Endothelial cell (in vitro differentiated cells): Measurements from ENCODE around the gene GPR132. TPM values are rescaled to one million over a fixed set of nuclear protein-coding genes. Genes with fewer than 3 reads are reported as not detected.

ENCODE experiments used
- DNase-seq: peaks from one replicate; pipeline ENCODE4 v3.0.0; 2021; ENCODE audit warnings: low spot score
- H3K27ac Mint-ChIP-seq: one replicate; pipeline ENCODE4 v1.8.0; 2021; ENCODE audit warnings: mixed read lengths, inconsistent platforms; ENCODE audit not compliant: unreplicated experiment
- H3K27me3 Mint-ChIP-seq: one replicate; pipeline ENCODE4 v1.8.0; 2021; ENCODE audit warnings: mild to moderate bottlenecking, moderate library complexity, mixed read lengths, inconsistent platforms; ENCODE audit not compliant: unreplicated experiment
- H3K36me3 Mint-ChIP-seq: one replicate; pipeline ENCODE4 v1.8.0; 2021; ENCODE audit warnings: mild to moderate bottlenecking, low read depth, mixed read lengths, inconsistent platforms; ENCODE audit not compliant: unreplicated experiment
- H3K4me1 Mint-ChIP-seq: one replicate; pipeline ENCODE4 v1.8.0; 2021; ENCODE audit warnings: mild to moderate bottlenecking, mixed read lengths, inconsistent platforms; ENCODE audit not compliant: unreplicated experiment
- H3K4me3 Mint-ChIP-seq: one replicate; pipeline ENCODE4 v1.8.0; 2021; ENCODE audit warnings: mild to moderate bottlenecking, mixed read lengths, inconsistent platforms; ENCODE audit not compliant: unreplicated experiment
- H3K9me3 Mint-ChIP-seq: one replicate; pipeline ENCODE4 v1.8.0; 2021; ENCODE audit warnings: mixed read lengths, inconsistent platforms; ENCODE audit not compliant: unreplicated experiment
- total RNA-seq: library from RNA; stranded (reverse); fragmentation: NEBNext Ultra II Directional; extraction: Animal tissue kit (Norgen Biotek cat#: 25700); gene quantifications from one replicate; pipeline ENCODE4 v1.2.1, GENCODE V29; 2021; ENCODE audit not compliant: unreplicated experiment
- TF ChIP-seq, protein P1 (sequence below): fragments of 200-600 bp; sonication (generic); IDR thresholded peaks from one replicate; pipeline ENCODE4 v1.5.0; 2021; ENCODE audit warnings: antibody characterized with exemption; ENCODE audit not compliant: unreplicated experiment

The GPR132 gene
- total RNA-seq, 1 donor from 2014 or later = not detected

DNA sequence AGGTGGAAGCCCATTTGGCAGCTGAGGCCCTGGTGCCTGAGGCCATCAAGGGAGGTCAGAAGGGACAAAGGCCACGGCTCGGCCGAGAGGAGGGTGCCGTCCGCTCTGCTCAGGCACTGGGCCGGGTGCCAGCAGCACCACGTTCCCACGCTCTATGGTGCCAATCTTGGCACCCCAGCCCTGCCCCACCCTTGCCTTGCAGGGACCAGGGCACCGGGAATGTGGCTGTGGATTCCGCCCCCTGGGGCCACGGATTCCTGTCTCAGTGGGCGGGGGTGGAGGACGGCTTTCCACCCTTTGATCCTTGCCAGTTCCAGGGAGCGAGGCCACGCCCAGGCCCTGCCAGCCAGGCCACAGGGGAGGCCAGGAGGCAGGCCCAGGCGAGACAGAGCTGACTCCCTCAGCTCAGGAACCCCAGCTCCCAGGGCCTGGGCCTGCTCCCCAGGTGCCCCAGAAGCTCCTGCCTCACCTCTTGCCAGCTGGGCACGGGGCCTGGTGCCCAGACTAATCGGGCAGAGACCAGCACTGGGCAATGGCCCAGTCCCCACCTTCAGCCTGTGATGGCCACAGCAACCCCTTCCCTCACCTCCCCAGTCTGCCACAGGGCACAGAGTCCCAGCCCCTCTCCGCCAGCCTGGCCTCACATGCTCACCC lies 26.4 kb upstream of the GPR132 start:
- Mint-ChIP-seq H3K27ac (no peak overlapping the region), H3K4me1 (peaks cover 19% of the 10 kb centered on the region), H3K4me3 (peak overlapping the region; percentile 51), H3K27me3 (peaks cover 15% of the 10 kb centered on the region), H3K36me3 (peaks cover 9% of the 10 kb centered on the region), H3K9me3 (no peaks in the 10 kb centered on the region)
- DNase-seq = no peak
- TF ChIP-seq, protein P1, sequence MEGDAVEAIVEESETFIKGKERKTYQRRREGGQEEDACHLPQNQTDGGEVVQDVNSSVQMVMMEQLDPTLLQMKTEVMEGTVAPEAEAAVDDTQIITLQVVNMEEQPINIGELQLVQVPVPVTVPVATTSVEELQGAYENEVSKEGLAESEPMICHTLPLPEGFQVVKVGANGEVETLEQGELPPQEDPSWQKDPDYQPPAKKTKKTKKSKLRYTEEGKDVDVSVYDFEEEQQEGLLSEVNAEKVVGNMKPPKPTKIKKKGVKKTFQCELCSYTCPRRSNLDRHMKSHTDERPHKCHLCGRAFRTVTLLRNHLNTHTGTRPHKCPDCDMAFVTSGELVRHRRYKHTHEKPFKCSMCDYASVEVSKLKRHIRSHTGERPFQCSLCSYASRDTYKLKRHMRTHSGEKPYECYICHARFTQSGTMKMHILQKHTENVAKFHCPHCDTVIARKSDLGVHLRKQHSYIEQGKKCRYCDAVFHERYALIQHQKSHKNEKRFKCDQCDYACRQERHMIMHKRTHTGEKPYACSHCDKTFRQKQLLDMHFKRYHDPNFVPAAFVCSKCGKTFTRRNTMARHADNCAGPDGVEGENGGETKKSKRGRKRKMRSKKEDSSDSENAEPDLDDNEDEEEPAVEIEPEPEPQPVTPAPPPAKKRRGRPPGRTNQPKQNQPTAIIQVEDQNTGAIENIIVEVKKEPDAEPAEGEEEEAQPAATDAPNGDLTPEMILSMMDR = no peak

GRCh38 chr14:105091054-105091516 lies 25.9 kb upstream of the GPR132 start:
- H3K4me1 Mint-ChIP-seq = peaks cover 16% of the 10 kb centered on the region
- peaks cover 16% of the 10 kb centered on the region for H3K27me3 Mint-ChIP-seq
- no peaks in the 10 kb centered on the region for H3K9me3 Mint-ChIP-seq
- H3K4me3 Mint-ChIP-seq = no peak overlapping the region
- H3K27ac Mint-ChIP-seq = no peak overlapping the region
- peaks cover 5% of the 10 kb centered on the region for H3K36me3 Mint-ChIP-seq
- TF ChIP-seq, protein P1 = no peak
- DNase-seq = no peak

DNA sequence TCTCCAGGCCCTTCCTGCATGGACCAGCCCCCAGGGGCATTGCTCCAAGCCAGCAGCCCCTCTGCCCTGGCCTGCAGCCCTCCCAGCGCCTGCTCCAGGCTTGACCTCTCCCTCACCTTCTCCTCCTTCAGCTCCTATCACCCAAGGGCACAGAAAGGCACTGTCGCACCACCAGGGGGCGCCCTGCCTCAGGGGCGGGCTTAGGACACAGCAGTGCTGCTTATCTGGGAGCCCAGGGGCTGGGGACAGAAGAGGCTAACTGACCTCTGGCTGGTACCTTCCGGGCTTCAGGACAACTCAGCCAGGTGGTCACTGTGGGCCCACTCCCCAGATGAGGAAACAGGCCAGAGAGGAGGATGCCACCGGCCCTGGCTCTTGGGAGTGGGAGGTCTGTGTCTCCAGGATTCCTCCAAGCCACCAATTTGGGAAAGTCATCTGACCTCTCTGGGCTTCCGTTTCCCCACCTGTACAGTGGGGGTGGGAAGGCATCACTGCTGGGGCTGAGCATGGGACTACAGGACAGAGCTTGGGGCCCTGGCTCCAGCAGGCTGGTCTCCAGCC lies 25.3 kb upstream of the GPR132 start:
- H3K27me3 Mint-ChIP-seq = peaks cover 13% of the 10 kb centered on the region
- peak overlapping the region; percentile 52 for H3K27ac Mint-ChIP-seq

GRCh38 chr14:105089746-105090492 lies 24.7 kb upstream of the GPR132 start:
- TF ChIP-seq, protein P1 = no peak
- no peak overlapping the region for H3K4me3 Mint-ChIP-seq
- H3K36me3 Mint-ChIP-seq = no peaks in the 10 kb centered on the region
- H3K9me3 Mint-ChIP-seq = no peaks in the 10 kb centered on the region
- peaks cover 13% of the 10 kb centered on the region for H3K27me3 Mint-ChIP-seq
- H3K4me1 Mint-ChIP-seq = peaks cover 13% of the 10 kb centered on the region
- no peak overlapping the region for H3K27ac Mint-ChIP-seq
- DNase-seq = no peak

More for the DNA sequence above, 25.3 kb upstream of the GPR132 start:
- TF ChIP-seq, protein P1 = peak; percentile 92
- H3K4me3 Mint-ChIP-seq = no peak overlapping the region
- H3K9me3 Mint-ChIP-seq = no peaks in the 10 kb centered on the region
- peaks cover 13% of the 10 kb centered on the region for H3K4me1 Mint-ChIP-seq
- H3K36me3 Mint-ChIP-seq = peaks cover 2% of the 10 kb centered on the region
- DNase-seq = peak; percentile 95
